OCI-LY1 (cell line): ENCODE measurements around the gene LRTM2.

Experiments used
- H2AFZ ChIP-seq: fragments of 200-600 bp; sonication (generic), shearing (Covaris generic); 2 replicates; pipeline ENCODE4 v1.6.0; 2014; ENCODE audit warnings: antibody characterized with exemption, mild to moderate bottlenecking, low read length
- H3F3A ChIP-seq: fragments of 200-600 bp; sonication (generic), shearing (Covaris generic); 2 replicates; pipeline ENCODE4 v1.6.0; 2014; ENCODE audit warnings: mild to moderate bottlenecking, antibody characterized with exemption, low read length, moderate library complexity; ENCODE audit not compliant: insufficient read depth
- H3K27ac ChIP-seq: fragments of 200-600 bp; sonication (generic); 2 replicates; pipeline ENCODE4 v1.5.1; 2014; ENCODE audit warnings: low read length, mixed run types, mild to moderate bottlenecking, low read depth; ENCODE audit not compliant: poor library complexity, severe bottlenecking
- H3K27me3 ChIP-seq: fragments of 200-600 bp; sonication (generic); 2 replicates; pipeline ENCODE4 v1.6.0; 2014; ENCODE audit warnings: antibody characterized with exemption, mild to moderate bottlenecking, low read length, moderate library complexity; ENCODE audit not compliant: insufficient read depth
- H3K36me3 ChIP-seq: fragments of 200-600 bp; sonication (generic); 2 replicates; pipeline ENCODE4 v1.6.1; 2014; ENCODE audit warnings: mild to moderate bottlenecking, antibody characterized with exemption, low read length, moderate library complexity, mixed read lengths; ENCODE audit not compliant: insufficient read depth
- H3K4me1 ChIP-seq: fragments of 200-600 bp; sonication (generic); 2 replicates; pipeline ENCODE4 v1.5.1; 2014; ENCODE audit warnings: mild to moderate bottlenecking, low read length, moderate library complexity; ENCODE audit not compliant: insufficient read depth, severe bottlenecking
- H3K4me2 ChIP-seq: fragments of 200-600 bp; sonication (generic), shearing (Covaris generic); 2 replicates; pipeline ENCODE4 v1.6.1; 2014; ENCODE audit warnings: low read length
- H3K4me3 ChIP-seq: fragments of 200-600 bp; sonication (generic); 2 replicates; pipeline ENCODE4 v1.5.1; 2014; ENCODE audit warnings: low read length, low read depth, mild to moderate bottlenecking, mixed read lengths; ENCODE audit not compliant: poor library complexity, severe bottlenecking
- H3K79me2 ChIP-seq: fragments of 200-600 bp; shearing (Covaris generic); 2 replicates; pipeline ENCODE4 v1.6.1; 2016; ENCODE audit warnings: mixed run types, low read length, mixed read lengths; ENCODE audit not compliant: insufficient read depth
- H3K9ac ChIP-seq: fragments of 200-600 bp; sonication (generic), shearing (Covaris generic); 2 replicates; pipeline ENCODE4 v1.6.1; 2014; ENCODE audit warnings: mild to moderate bottlenecking, low read length, mixed read lengths
- H3K9me2 ChIP-seq: fragments of 200-600 bp; sonication (generic), shearing (Covaris generic); 2 replicates; pipeline ENCODE4 v1.6.1; 2014; ENCODE audit warnings: low read depth, mild to moderate bottlenecking, low read length, mixed read lengths
- H3K9me3 ChIP-seq: fragments of 200-600 bp; shearing (Covaris generic); 2 replicates; pipeline ENCODE4 v1.6.1; 2014; ENCODE audit warnings: low read length, mixed read lengths
- H4K20me1 ChIP-seq: fragments of 200-600 bp; sonication (generic), shearing (Covaris generic); 2 replicates; pipeline ENCODE4 v1.6.0; 2016; ENCODE audit warnings: mild to moderate bottlenecking, low read length; ENCODE audit not compliant: insufficient read depth
- EZH2 ChIP-seq: fragments of 200-600 bp; sonication (generic), shearing (Covaris generic); IDR thresholded peaks from 2 replicates; pipeline ENCODE4 v1.8.0; 2017; ENCODE audit warnings: borderline replicate concordance, mixed run types, mild to moderate bottlenecking, antibody characterized with exemption, low read length, moderate library complexity, mixed read lengths
- TF ChIP-seq, protein P1 (sequence below): fragments of 200-600 bp; sonication (generic), shearing (Covaris generic); IDR thresholded peaks from 2 replicates; pipeline ENCODE4 v1.5.1; 2017; ENCODE audit warnings: mild to moderate bottlenecking, antibody characterized with exemption, low read length, moderate library complexity, mixed read lengths

LRTM2 gene

DNA sequence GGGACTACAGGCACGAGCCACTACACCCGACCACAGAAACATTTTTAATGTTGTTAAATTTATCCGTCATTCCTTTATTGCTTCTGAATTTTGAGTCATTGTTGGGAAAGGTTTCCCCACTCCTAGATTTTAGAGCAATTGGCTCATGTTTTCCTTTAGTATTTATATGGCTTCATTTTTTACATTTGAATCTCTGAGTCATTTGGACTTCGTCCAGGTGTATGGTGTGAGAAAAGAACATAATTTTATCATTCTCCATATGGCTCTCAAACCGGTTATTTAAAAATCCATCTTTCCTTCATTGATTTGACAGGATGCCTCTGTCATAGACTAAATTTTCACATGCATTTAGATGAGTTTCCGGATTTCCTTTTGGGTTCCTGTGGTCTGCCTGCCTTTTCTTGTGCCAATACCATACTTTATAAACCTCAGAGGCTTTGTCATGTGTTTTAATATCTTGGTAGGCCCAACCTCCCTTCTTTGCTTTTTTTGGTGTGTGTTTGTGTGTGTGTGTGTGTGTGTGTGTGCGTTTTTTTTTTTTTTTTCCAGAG, 30.9 kb downstream of the LRTM2 start:
- Histone ChIP-seq H3K9me2 (no peaks in the 10 kb centered on the region), H3K4me2 (no peak overlapping the region), H3K4me3 (no peak overlapping the region), H3K79me2 (no peaks in the 10 kb centered on the region), H3K9me3 (no peaks in the 10 kb centered on the region), H3K27me3 (peaks cover 11% of the 10 kb centered on the region; the same call in 1 of the 2 replicates), H3K27ac (no peak overlapping the region), H3K36me3 (no peaks in the 10 kb centered on the region), H2AFZ (no peak overlapping the region), H3F3A (no peaks in the 10 kb centered on the region), H4K20me1 (no peaks in the 10 kb centered on the region), H3K9ac (no peak overlapping the region), H3K4me1 (no peaks in the 10 kb centered on the region)
- no peak for TF ChIP-seq EZH2
- TF ChIP-seq, protein P1, sequence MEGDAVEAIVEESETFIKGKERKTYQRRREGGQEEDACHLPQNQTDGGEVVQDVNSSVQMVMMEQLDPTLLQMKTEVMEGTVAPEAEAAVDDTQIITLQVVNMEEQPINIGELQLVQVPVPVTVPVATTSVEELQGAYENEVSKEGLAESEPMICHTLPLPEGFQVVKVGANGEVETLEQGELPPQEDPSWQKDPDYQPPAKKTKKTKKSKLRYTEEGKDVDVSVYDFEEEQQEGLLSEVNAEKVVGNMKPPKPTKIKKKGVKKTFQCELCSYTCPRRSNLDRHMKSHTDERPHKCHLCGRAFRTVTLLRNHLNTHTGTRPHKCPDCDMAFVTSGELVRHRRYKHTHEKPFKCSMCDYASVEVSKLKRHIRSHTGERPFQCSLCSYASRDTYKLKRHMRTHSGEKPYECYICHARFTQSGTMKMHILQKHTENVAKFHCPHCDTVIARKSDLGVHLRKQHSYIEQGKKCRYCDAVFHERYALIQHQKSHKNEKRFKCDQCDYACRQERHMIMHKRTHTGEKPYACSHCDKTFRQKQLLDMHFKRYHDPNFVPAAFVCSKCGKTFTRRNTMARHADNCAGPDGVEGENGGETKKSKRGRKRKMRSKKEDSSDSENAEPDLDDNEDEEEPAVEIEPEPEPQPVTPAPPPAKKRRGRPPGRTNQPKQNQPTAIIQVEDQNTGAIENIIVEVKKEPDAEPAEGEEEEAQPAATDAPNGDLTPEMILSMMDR, result no peak

DNA sequence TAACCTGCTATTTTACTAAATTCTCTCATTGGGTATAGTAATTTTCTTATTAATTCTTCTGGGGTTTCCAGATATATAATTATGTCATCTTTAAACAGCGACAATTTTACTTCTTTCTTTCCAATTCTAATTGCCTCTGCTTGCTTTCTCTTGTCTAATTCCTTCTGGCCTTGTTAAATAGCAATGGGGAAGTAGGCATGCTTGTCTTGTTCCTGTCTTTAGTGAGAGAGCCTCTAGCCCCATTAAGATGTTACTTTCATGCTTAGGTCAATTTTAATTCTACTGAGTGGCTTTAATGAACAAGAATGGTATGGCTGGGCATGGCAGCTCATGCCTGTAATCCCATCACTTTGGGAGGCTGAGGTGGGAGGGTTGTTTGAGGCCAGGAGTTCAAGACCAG, 31.7 kb downstream of the LRTM2 start:
- Histone ChIP-seq H3K4me2 (no peak overlapping the region), H3K4me1 (no peaks in the 10 kb centered on the region), H3K36me3 (no peaks in the 10 kb centered on the region), H3K79me2 (no peaks in the 10 kb centered on the region), H2AFZ (no peak overlapping the region), H3K27ac (no peak overlapping the region), H3F3A (no peaks in the 10 kb centered on the region), H4K20me1 (no peaks in the 10 kb centered on the region), H3K9me2 (no peaks in the 10 kb centered on the region), H3K9me3 (no peaks in the 10 kb centered on the region), H3K9ac (no peak overlapping the region), H3K27me3 (peaks cover 10% of the 10 kb centered on the region; the same call in 1 of the 2 replicates), H3K4me3 (no peak overlapping the region)
- TF ChIP-seq EZH2, result no peak
- TF ChIP-seq, protein P1, result no peak

DNA sequence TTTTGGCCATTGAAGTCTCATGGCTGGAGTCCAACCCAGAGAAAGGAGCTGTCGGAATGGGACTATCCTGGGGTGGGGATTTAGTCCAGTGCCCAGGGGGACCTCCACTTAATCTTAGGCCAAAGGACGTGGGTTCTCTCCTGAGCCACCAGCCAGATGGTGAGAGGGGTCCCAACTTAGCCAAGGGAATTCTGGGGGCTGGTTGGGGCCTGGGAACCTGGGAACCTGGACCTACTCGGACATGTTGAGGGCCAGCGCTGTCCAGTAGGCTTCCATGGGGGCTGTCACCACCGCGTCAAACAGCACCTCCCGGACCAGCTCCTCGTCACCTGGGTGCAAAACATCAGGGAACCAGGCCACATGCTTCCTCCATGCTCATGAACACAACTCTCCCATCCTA, 33.4 kb downstream of the LRTM2 start:
- no peaks in the 10 kb centered on the region for H3K4me1 ChIP-seq
- no peaks in the 10 kb centered on the region for H3F3A ChIP-seq
- H3K79me2 ChIP-seq, result no peaks in the 10 kb centered on the region
- no peak overlapping the region for H3K4me3 ChIP-seq
- H3K4me2 ChIP-seq, result no peak overlapping the region
- no peak for TF ChIP-seq EZH2
- TF ChIP-seq, protein P1, result no peak
- no peaks in the 10 kb centered on the region for H3K9me2 ChIP-seq
- H3K9me3 ChIP-seq, result no peaks in the 10 kb centered on the region
- H4K20me1 ChIP-seq, result no peaks in the 10 kb centered on the region
- H2AFZ ChIP-seq, result no peak overlapping the region
- peaks cover 11% of the 10 kb centered on the region; the same call in 1 of the 2 replicates for H3K27me3 ChIP-seq
- no peaks in the 10 kb centered on the region for H3K36me3 ChIP-seq
- no peak overlapping the region for H3K27ac ChIP-seq
- H3K9ac ChIP-seq, result no peak overlapping the region
